Amniotic epithelial cell (primary cell): Measurements from ENCODE around the gene SFXN5.

Experiments used
- DNase-seq: peaks from one replicate; pipeline ENCODE4 v3.0.0-alpha.2; 2010; ENCODE audit warnings: low read depth

Gene SFXN5

DNA sequence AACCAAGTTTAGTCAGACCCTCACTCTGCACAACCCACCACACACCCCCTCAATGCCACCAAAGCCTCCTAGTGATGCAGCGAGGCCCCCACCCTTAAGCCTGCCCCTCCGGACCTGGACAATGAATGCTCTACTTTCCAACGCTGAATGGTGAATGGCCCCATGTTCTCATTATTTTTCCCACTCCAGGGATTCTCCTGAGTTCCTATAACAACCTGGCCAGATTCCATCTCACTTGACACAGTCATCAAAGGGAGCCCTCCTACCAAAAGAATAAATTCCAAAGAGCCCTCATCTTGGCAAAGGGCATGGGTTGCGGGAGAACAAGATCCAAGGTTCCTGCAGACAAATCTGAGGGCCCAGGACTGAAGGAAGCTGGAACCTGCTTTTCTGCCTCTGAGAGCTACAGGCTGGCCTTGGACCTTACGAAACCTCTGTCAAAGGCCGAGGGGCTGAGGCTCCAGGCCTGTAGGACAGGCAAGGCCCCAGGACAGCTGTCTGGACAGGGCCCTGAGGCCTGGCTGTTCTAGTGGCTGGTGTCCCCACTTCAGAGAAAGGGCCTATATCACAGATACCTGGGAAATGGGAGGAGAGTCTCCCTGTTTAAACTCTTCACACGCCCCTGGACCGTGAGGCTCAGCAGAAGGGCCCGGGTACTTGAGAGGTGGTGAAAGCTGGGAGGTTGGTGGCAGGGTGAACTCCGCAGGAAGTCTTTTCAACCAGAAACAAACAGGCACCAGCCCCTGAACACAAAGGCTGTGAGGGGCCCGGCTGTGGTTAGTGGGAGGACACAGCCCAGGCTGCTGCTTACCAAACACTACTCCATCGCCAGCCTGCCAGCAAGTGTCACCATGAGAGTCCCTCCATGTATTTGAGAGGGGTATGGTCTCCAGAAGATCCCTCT lies 27.3 kb downstream of the SFXN5 start:
- DNase-seq: no peak

GRCh38 chr2:73043276-73043675 lies 28.2 kb downstream of the SFXN5 start:
- no peak for DNase-seq

DNA sequence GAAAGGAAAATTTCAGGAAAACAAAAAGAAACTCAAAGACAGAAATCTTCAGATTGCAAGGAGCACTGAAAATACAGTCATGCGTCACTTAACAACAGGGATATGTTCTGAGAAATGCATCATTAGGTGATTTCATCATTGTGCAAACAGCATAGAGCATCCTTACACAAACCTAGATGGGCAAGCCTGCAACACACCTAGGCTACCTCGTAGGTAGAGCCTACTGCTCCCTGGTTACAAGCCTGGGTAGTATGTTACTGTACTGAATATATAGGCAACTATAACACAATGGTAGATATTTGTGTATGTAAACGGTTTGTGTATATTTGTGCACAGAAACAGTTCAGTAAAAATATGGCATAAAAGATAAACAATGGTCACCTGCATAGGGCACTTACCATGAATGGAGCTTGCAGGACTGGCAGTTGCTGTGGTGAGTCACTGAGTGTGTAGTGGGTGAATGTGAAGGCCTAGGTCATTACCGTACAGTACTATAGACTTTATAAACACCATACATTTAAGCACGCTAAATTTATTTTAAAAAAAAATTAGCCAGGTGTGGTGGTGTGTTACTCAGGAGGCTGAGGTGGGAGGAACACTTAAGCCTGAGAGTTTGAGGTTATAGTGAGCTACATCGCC lies 33.4 kb downstream of the SFXN5 start:
- DNase-seq: no peak

DNA sequence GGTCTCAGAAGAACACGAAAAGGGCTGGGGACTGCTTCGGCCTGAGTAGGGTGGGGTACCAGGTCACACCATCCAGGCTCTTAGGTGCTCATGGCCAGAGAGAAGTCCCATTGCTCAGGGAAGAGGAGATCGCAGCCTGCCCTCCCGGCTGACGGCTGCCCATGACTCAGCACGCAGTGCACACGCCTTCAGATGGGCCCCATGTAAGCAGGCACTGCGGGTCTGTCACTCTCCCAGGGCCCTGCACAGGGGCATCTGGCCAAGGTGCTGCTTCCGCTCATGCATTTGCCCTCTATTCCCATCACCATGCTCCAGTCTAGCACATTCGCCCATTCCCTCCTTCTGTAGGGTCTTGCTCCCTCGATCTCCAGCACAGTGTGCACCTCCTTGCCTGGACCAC lies 34.7 kb downstream of the SFXN5 start:
- no peak for DNase-seq

GRCh38 chr2:73035899-73036711 lies 35.4 kb downstream of the SFXN5 start:
- DNase-seq: no peak

- peak; percentile 33 for DNase-seq
Measured at GRCh38 chr2:73034661-73035375, 36.7 kb downstream of the SFXN5 start.

DNA sequence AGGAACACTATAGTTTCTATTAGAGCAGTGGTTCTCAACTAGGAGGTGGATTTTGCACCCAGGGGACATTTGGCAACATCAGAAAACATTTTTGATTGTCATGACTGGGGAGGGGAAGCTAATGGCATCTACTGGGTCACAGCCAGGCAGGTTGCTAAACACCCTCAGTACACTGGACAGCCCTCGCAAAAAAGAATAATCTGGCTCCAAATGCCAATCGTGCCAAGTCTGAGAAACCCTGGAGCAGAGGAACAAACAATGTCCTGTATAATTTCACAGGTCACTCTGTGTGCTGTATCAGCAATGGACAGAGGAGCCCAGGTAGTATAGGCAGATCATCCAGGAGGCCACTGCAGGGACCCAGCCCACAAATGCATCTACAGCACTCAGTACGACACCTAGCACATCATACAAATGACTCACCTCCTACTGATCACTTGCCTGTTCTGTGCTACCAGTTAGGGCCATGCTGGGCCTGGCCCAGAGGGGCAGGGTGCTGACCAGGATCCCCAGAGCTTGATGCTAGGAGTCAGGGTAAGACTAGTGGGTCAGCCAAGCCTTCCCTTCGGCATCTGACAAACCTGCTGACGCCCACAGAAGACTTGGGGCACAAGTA lies 37.6 kb downstream of the SFXN5 start:
- no peak for DNase-seq

DNA sequence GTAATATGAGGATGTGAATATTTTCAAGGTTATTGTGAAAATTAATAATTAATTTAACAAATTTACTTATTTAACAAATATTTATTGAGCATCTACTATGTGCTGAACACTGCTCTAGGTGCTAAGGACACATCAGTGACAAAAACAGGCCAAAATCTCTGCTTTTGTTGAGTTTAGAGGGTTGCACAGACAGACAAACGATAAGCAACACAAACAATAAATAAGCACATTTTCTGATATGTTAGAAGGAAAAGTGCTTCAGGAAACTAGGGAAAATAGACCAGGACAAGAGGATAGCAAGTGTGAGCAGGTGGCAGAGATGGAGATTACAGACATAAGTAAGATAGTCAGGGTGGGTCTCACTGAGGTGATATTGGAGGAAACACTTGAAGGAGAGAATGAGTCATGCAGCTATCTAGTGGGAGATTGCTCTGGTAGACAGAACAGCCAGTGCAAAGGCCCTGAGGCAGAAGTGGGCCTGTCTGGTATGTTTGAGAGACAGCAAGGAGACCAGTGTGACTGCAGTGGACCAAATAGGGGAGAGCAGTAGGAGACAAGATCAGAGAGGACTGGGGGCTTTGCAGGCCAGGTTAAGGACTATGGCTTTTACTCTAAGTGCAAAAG lies 38.3 kb downstream of the SFXN5 start:
- DNase-seq: no peak

- DNase-seq: no peak
Measured at GRCh38 chr2:73032702-73033097, 38.8 kb downstream of the SFXN5 start.

- no peak for DNase-seq
Measured at GRCh38 chr2:73031725-73032701, 39.5 kb downstream of the SFXN5 start.

- DNase-seq: no peak
Measured at GRCh38 chr2:73031095-73031678, 40.3 kb downstream of the SFXN5 start.

DNA sequence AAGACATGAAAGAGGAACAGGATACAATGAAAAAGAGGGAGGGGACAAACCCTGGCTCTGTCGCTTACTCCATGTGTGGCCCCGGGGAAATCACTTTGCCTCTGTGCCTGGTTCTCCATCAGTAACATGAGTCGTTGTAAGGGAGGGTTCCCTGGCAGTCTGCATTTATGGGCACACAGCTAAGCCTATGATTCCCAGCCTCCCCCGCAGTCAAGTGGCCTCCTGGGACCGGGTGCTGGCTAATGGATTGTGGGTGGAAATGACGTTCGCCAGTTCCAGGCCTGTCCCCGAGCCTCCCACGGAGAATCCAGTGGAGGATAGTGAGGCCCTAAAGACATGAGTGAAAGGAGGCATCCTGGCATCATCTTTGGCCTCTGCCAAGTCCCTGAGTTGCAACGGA lies 42.7 kb downstream of the SFXN5 start:
- DNase-seq: no peak

DNA sequence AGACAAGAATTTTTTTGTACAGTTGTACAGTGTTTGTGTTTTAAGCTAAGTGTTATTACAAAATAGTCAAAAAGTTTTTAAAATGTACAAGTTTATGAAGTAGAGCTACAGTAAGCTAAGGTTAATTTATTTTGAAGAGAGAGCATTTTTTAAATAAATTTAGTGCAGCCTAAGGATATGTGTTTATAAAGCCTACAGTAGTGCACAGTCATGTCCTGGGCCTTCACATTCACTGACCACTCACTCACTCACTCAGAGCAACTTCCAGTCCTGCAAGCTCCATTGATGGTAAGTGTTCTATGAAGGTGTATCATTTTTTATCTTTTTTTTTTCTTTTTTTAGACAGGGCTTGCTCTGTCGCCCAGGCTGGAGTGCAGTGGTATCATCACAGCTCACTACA lies 44.2 kb downstream of the SFXN5 start:
- no peak for DNase-seq

DNA sequence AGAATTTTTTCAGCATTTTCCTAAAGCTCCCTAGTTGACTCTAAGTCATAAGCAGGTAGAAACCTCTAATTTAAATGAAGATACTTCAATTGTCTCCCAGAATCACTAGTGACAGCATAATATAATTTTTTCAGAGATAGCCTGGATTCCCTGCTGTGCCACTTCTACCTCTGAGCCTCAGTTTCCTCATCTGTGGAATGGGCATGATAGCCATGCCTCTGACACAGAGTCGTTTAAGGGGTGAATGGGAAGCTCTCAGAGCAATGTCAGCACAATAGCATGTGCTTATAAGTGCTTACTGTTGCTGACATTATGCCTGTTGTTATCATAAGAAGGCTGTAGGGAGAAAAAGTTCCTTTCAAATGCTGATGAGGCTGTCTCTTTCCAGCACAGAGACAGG lies 48.0 kb downstream of the SFXN5 start:
- no peak for DNase-seq

GRCh38 chr2:73022024-73022568 lies 49.4 kb downstream of the SFXN5 start:
- DNase-seq: no peak

DNA sequence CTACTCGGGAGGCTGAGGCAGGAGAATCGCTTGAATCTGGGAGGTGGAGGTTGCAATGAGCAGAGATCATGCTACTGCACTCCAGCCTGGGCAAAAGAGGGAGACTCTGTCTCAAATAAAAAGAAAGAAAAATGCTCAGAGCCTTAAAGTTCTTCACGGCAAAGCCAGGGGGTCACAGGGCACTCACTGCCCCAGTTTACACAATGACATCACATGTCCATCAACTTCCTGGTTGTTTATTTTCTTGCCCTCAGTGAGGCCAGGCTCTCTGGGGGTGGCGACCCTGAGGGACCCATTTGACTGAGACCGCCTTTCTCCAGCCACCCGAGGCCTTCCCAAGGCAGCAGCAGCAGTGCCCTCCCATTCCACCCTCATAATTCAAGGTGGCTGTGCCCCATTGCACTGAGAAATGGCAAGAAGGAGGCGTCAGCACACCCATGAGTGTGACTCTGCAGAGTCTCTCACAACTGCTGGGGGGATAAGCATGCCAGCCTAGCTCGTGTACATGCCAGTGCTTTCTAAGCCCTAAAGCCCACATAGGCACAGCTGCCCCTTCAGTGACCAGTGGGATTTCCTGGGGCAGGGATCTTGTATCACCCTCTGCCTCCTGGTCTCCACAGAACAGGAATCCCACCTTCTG lies 50.0 kb downstream of the SFXN5 start:
- DNase-seq: no peak

- DNase-seq: peak; percentile 88
Measured at GRCh38 chr2:73020657-73021370, 50.7 kb downstream of the SFXN5 start.

- DNase-seq: no peak
Measured at GRCh38 chr2:73020306-73020656, 51.2 kb downstream of the SFXN5 start.
